Parathyroid adenoma (tissue), 2 donors: ENCODE results near the gene LCN1.

Experiments
- H2AFZ ChIP-seq: fragments of 300-600 bp; sonication (generic); one replicate; pipeline ENCODE4 v1.7.0; 2017; ENCODE audit warnings: antibody characterized with exemption, mild to moderate bottlenecking
- H3K27ac ChIP-seq: fragments of 300-600 bp; sonication (generic); one replicate; pipeline ENCODE4 v1.7.0; 2017
- H3K27me3 ChIP-seq: fragments of 300-600 bp; sonication (generic); one replicate; pipeline ENCODE4 v1.7.0; 2017; ENCODE audit warnings: low read length; ENCODE audit not compliant: control insufficient read depth, insufficient read depth
- H3K36me3 ChIP-seq: fragments of 300-600 bp; sonication (generic); one replicate; pipeline ENCODE4 v1.7.0; 2017; ENCODE audit warnings: low read length; ENCODE audit not compliant: control insufficient read depth, insufficient read depth
- H3K4me1 ChIP-seq: fragments of 300-600 bp; sonication (generic); one replicate; pipeline ENCODE4 v1.7.0; 2017; ENCODE audit warnings: control low read depth
- H3K4me2 ChIP-seq: fragments of 300-600 bp; sonication (generic); one replicate; pipeline ENCODE4 v1.7.0; 2017; ENCODE audit warnings: low read length
- H3K4me3 ChIP-seq: fragments of 300-600 bp; sonication (generic); one replicate; pipeline ENCODE4 v1.7.0; 2017; ENCODE audit warnings: low read depth, low read length
- H3K79me2 ChIP-seq: fragments of 300-600 bp; sonication (generic); one replicate; pipeline ENCODE4 v1.7.0; 2017; ENCODE audit warnings: control low read depth
- H3K9ac ChIP-seq: fragments of 300-600 bp; sonication (generic); one replicate; pipeline ENCODE4 v1.7.0; 2017; ENCODE audit warnings: mild to moderate bottlenecking
- H3K9me3 ChIP-seq: fragments of 300-600 bp; sonication (generic); one replicate; pipeline ENCODE4 v1.7.0; 2017; ENCODE audit warnings: low read length; ENCODE audit not compliant: control insufficient read depth
- CTCF ChIP-seq: fragments of 300-600 bp; sonication (generic); IDR thresholded peaks from one replicate; pipeline ENCODE4 v1.7.0; 2017; ENCODE audit warnings: antibody characterized with exemption, mild to moderate bottlenecking
- donor health status: primary hyperparathyroidism.

The LCN1 gene

GRCh38 chr9:135554718-135555117 lies 33.5 kb downstream of the LCN1 start:
- H3K9me3 ChIP-seq, result no peaks in the 10 kb centered on the region

DNA sequence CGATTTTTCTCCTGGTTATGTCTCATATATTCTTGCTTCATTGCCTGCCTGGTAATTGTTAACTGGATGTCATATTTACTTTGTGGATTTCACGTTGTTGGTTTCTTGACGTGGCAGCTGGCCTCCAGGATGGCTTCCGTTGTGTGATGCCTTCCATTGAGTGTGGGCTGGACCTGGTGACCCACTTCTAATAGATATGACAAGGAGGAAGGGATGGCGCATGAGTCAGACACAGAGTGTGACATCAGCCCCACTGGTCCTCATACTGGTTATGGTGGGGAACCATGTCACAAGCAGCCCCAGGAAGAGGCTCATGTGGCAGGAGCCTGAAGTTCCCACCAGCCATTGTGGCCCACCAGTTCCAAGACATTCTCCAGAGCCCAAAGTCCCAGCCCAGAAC lies 34.0 kb downstream of the LCN1 start:
- no peaks in the 10 kb centered on the region for H3K27me3 ChIP-seq
- no peaks in the 10 kb centered on the region for H3K4me1 ChIP-seq
- no peak overlapping the region for H3K9ac ChIP-seq
- H3K79me2 ChIP-seq, result no peaks in the 10 kb centered on the region
- no peak overlapping the region for H3K4me3 ChIP-seq
- H2AFZ ChIP-seq, result no peak overlapping the region
- no peak for TF ChIP-seq CTCF
- no peak overlapping the region for H3K27ac ChIP-seq
- H3K4me2 ChIP-seq, result no peak overlapping the region
- no peaks in the 10 kb centered on the region for H3K9me3 ChIP-seq
- H3K36me3 ChIP-seq, result no peaks in the 10 kb centered on the region

More at GRCh38 chr9:135554718-135555117, 33.5 kb downstream of the LCN1 start:
- H3K27ac ChIP-seq, result no peak overlapping the region
- no peaks in the 10 kb centered on the region for H3K36me3 ChIP-seq
- no peaks in the 10 kb centered on the region for H3K27me3 ChIP-seq
- no peak for TF ChIP-seq CTCF
- no peak overlapping the region for H3K4me2 ChIP-seq
- H3K4me3 ChIP-seq, result no peak overlapping the region
- no peaks in the 10 kb centered on the region for H3K79me2 ChIP-seq
- no peak overlapping the region for H2AFZ ChIP-seq
- H3K9ac ChIP-seq, result no peak overlapping the region
- no peaks in the 10 kb centered on the region for H3K4me1 ChIP-seq

DNA sequence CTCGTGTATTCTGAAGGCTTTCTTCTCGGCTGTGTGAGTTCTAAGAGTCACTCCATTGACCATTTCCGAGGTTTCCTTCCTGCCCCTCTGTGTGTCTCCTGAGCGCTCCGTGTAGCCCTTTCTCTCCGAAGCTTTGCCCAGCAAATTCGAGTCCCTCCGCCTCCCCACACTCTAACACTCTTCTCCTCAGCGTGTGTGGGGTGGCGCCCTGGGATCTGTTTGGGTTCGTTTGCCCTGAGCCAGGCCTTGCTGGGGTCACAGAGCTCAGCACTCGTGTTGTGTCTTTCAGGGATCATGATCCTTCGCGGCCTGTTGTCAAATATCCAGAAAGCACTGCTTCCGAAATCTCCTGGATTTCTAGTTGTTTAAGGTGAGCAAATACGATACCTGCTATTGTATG lies 34.7 kb downstream of the LCN1 start:
- no peaks in the 10 kb centered on the region for H3K27me3 ChIP-seq
- H3K4me1 ChIP-seq, result no peaks in the 10 kb centered on the region
- no peaks in the 10 kb centered on the region for H3K79me2 ChIP-seq
- no peak overlapping the region for H3K4me2 ChIP-seq
- no peak overlapping the region for H3K27ac ChIP-seq
- H2AFZ ChIP-seq, result no peak overlapping the region
- TF ChIP-seq CTCF, result no peak
- no peak overlapping the region for H3K9ac ChIP-seq
- H3K4me3 ChIP-seq, result no peak overlapping the region
- no peaks in the 10 kb centered on the region for H3K36me3 ChIP-seq
- no peaks in the 10 kb centered on the region for H3K9me3 ChIP-seq

- Histone ChIP-seq H3K79me2 (no peaks in the 10 kb centered on the region), H3K9me3 (no peaks in the 10 kb centered on the region), H3K27ac (no peak overlapping the region), H3K27me3 (no peaks in the 10 kb centered on the region), H3K9ac (no peak overlapping the region), H3K4me2 (no peak overlapping the region), H2AFZ (no peak overlapping the region), H3K4me3 (no peak overlapping the region), H3K4me1 (no peaks in the 10 kb centered on the region), H3K36me3 (no peaks in the 10 kb centered on the region)
- TF ChIP-seq CTCF, result no peak
These were observed 38.4 kb downstream of the LCN1 start for GRCh38 chr9:135559606-135560005.

DNA sequence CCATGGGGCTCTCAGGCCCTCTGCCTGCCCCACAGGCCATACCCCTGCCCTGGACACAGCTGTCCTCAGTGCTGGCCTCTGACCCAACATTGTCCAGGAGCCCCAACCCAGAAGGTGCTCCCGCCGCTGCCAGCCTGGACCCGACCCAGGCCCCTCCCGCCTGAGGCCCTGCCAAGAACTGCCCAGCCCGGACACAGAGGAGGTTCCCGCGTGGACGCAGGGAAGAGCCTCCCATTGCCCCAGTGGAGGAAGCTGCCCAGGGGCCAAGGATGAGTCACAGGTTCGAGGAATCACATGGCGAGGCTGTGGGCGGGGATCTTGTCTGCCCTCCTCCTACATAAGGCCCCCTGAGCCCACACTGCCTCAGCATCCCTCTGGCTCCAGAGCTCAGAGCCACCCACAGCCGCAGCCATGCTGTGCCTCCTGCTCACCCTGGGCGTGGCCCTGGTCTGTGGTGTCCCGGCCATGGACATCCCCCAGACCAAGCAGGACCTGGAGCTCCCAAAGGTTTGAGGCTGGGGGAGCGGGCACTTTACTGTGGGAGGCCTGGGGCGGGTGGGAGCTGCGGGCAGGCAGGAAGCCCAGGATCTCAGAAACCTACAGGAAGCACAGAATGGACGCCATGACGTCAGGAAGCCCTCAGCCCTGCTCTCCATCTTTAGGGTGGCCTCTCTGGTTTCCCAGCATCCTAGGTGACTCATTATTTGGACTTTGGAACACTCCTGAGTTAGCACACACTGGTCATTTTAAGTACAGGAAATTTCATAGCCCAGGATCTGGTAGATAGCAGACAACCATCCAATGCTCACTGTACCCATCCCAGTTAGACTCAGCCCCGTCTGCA lies 40.4 kb downstream of the LCN1 start, which contains the start of gene PAEP:
Gene PAEP (plus strand): TSS at position 366 of the 844 bp plus-strand sequence.
- Histone ChIP-seq H3K27me3 (no peaks in the 10 kb centered on the region), H3K4me1 (no peaks in the 10 kb centered on the region), H3K4me2 (no peak within 1 kb of the TSS), H3K79me2 (no peaks in the 10 kb centered on the region), H3K9ac (no peak within 1 kb of the TSS), H3K36me3 (no peaks in the 10 kb centered on the region), H3K9me3 (no peaks in the 10 kb centered on the region), H3K27ac (no peak within 1 kb of the TSS), H2AFZ (no peak within 1 kb of the TSS), H3K4me3 (no peak within 1 kb of the TSS)
- TF ChIP-seq CTCF, result no peak
